Small intestine (tissue), 7 donors: ENCODE results near the gene NAT14. TPM values are rescaled to one million over a fixed set of nuclear protein-coding genes. Genes with fewer than 3 reads are reported as not detected.
"Not testable (repeated sequence)": the region's sequence is repeated elsewhere in the genome, so short reads cannot be mapped to it uniquely, and the experiment has no call there.

ENCODE experiments used
- DNase-seq, 2 donors: peaks; one replicate each; pipeline versions ENCODE4 v3.0.0 to v3.0.0-alpha.2; 2013
- FAIRE-seq: peaks from 2 replicates; lab custom pipeline; 2012; peaks lifted over from hg19 to GRCh38; lab: Jason Lieb, UNC
- H3K27ac ChIP-seq, 3 donors: one replicate each; pipeline ENCODE4 v1.5.1; 2013; ENCODE audit warnings: low read length in 2 of 3, mild to moderate bottlenecking in 2 of 3, control low read depth in 1 of 3, inconsistent platforms in 1 of 3, low read depth in 1 of 3, moderate library complexity in 1 of 3
- H3K27me3 ChIP-seq, 3 donors: one replicate each; pipeline ENCODE4 v1.6.1; 2013; ENCODE audit warnings: low read length in 3 of 3, inconsistent platforms in 1 of 3; ENCODE audit not compliant: control insufficient read depth in 3 of 3, insufficient read depth in 3 of 3
- H3K36me3 ChIP-seq, 3 donors: one replicate each; pipeline ENCODE4 v1.6.1; 2013; ENCODE audit warnings: low read length in 3 of 3, inconsistent platforms in 1 of 3, low read depth in 1 of 3, mild to moderate bottlenecking in 1 of 3, moderate library complexity in 1 of 3; ENCODE audit not compliant: control insufficient read depth in 3 of 3, insufficient read depth in 2 of 3
- H3K4me1 ChIP-seq, 3 donors: one replicate each; pipeline ENCODE4 v1.6.1; 2013; ENCODE audit warnings: low read length in 2 of 3, inconsistent platforms in 1 of 3, low read depth in 1 of 3, mild to moderate bottlenecking in 1 of 3, moderate library complexity in 1 of 3; ENCODE audit not compliant: control insufficient read depth in 3 of 3, insufficient read depth in 2 of 3
- H3K4me3 ChIP-seq, 3 donors: one replicate each; pipeline ENCODE4 v1.5.1; 2013; ENCODE audit warnings: low read length in 3 of 3, control low read depth in 1 of 3, inconsistent platforms in 1 of 3, low read depth in 1 of 3, mild to moderate bottlenecking in 1 of 3, moderate library complexity in 1 of 3
- H3K9me3 ChIP-seq, 2 donors: one replicate each; pipeline ENCODE4 v1.6.1; 2013; ENCODE audit warnings: low read depth in 1 of 2, low read length in 1 of 2; ENCODE audit not compliant: control insufficient read depth in 2 of 2, insufficient read depth in 1 of 2
- WGBS, 3 donors: extraction: QIAGEN DNeasy Blood & Tissue Kit; methylation state at CpG; one replicate each; pipeline ENCODE4 v1.1.7; 2013; 5-methylcytosine and 5-hydroxymethylcytosine counted together
- polyA plus RNA-seq, 4 donors: library from polyadenylated mRNA; stranded (reverse) in 3 of 4; unstranded in 1 of 4; fragments of 200-250 nt in 3 of 4; fragments of 120-200 nt in 1 of 4; gene quantifications; one replicate each; pipeline versions ENCODE4 v1.2.1 to v1.2.3, GENCODE V29; 2013
- donor health status: healthy with polysubstance abuse.
- donor health status: control.
- donor health status: control.
- donor health status: Bipolar disorder and iron deficiency.
- donor health status: healthy.

NAT14 gene
- polyA plus RNA-seq, 4 donors, result 5.8 to 10.2 (median 7.8) TPM

GRCh38 chr19:55527197-55528029 is 42.4 kb downstream of the NAT14 start:
- 81 to 89% (median 85%) methylated on average over 22 of the region's 22 CpGs for WGBS, 3 donors
- H3K27me3 ChIP-seq, result no peaks in the 10 kb centered on the region
- FAIRE-seq, result no peak

GRCh38 chr19:55528030-55528803 is 43.2 kb downstream of the NAT14 start:
- no peaks in the 10 kb centered on the region for H3K27me3 ChIP-seq
- no peak overlapping the region for H3K4me3 ChIP-seq
- DNase-seq (peak; percentile 21 to 25), FAIRE-seq (no peak)
- peaks cover 0 to 2% (median 0%) of the 10 kb centered on the region in 3 donors for H3K4me1 ChIP-seq
- H3K9me3 ChIP-seq, result no peaks in the 10 kb centered on the region
- 25 to 38% (median 33%) methylated on average over 15 of the region's 15 CpGs for WGBS, 3 donors
- H3K36me3 ChIP-seq, result no peaks in the 10 kb centered on the region
- H3K27ac ChIP-seq, result no peak overlapping the region

More at GRCh38 chr19:55527197-55528029, 42.4 kb downstream of the NAT14 start:
- Histone ChIP-seq H3K9me3 (no peaks in the 10 kb centered on the region), H3K27ac (no peak overlapping the region), H3K4me1 (peaks cover 0 to 2% (median 0%) of the 10 kb centered on the region in 3 donors), H3K36me3 (no peaks in the 10 kb centered on the region), H3K4me3 (no peak overlapping the region)
- no peak for DNase-seq

- FAIRE-seq (no peak), DNase-seq (no peak)
- H3K36me3 ChIP-seq, result no peaks in the 10 kb centered on the region
- no peak overlapping the region for H3K4me3 ChIP-seq
- WGBS, 3 donors, result 87 to 92% (median 90%) methylated on average over 33 to 56 of the region's 56 CpGs
- no peaks in the 10 kb centered on the region for H3K9me3 ChIP-seq
- H3K4me1 ChIP-seq, result peaks cover 0 to 2% (median 0%) of the 10 kb centered on the region in 3 donors
- no peak overlapping the region for H3K27ac ChIP-seq
- H3K27me3 ChIP-seq, result no peaks in the 10 kb centered on the region
These were observed 44.7 kb downstream of the NAT14 start for GRCh38 chr19:55529636-55530234.

GRCh38 chr19:55530996-55531395 is 46.0 kb downstream of the NAT14 start:
- H3K4me1 ChIP-seq, result peaks cover 0 to 2% (median 0%) of the 10 kb centered on the region in 3 donors
- H3K27me3 ChIP-seq, result no peaks in the 10 kb centered on the region
- FAIRE-seq, result no peak
- no peaks in the 10 kb centered on the region for H3K9me3 ChIP-seq
- H3K36me3 ChIP-seq, result no peaks in the 10 kb centered on the region
- H3K4me3 ChIP-seq, result no peak overlapping the region
- WGBS, 3 donors, result 93 to 94% (median 93%) methylated on average over 24 to 26 of the region's 26 CpGs
- no peak overlapping the region for H3K27ac ChIP-seq
- DNase-seq, result no peak

- WGBS, 3 donors, result 87 to 94% (median 91%) methylated on average over 7 of the region's 7 CpGs
- H3K27me3 ChIP-seq, H3K9me3 ChIP-seq, DNase-seq, H3K36me3 ChIP-seq, H3K4me3 ChIP-seq, H3K4me1 ChIP-seq, H3K27ac ChIP-seq, FAIRE-seq: not testable (repeated sequence)
These were observed 49.3 kb downstream of the NAT14 start for GRCh38 chr19:55534280-55534679.

- 67 to 80% (median 68%) methylated on average over 12 of the region's 12 CpGs for WGBS, 3 donors
- H3K27ac ChIP-seq, result no peak overlapping the region
- no peaks in the 10 kb centered on the region for H3K27me3 ChIP-seq
- no peak for FAIRE-seq
- DNase-seq, result no peak
- no peaks in the 10 kb centered on the region for H3K36me3 ChIP-seq
- H3K4me1 ChIP-seq, result no peaks in the 10 kb centered on the region
- H3K4me3 ChIP-seq, result no peak overlapping the region
- H3K9me3 ChIP-seq, result no peaks in the 10 kb centered on the region
These were observed 50.4 kb downstream of the NAT14 start for GRCh38 chr19:55535173-55535964.

- no peak overlapping the region for H3K27ac ChIP-seq
- FAIRE-seq, result no peak
- WGBS, 3 donors, result 89 to 91% (median 91%) methylated on average over 22 of the region's 22 CpGs
These were observed 51.0 kb downstream of the NAT14 start for GRCh38 chr19:55535965-55536350.

GRCh38 chr19:55536366-55536765 is 51.4 kb downstream of the NAT14 start:
- Histone ChIP-seq H3K4me1 (no peaks in the 10 kb centered on the region), H3K27ac (no peak overlapping the region), H3K36me3 (no peaks in the 10 kb centered on the region), H3K4me3 (no peak overlapping the region), H3K9me3 (no peaks in the 10 kb centered on the region), H3K27me3 (no peaks in the 10 kb centered on the region)
- DNase-seq (no peak), FAIRE-seq (no peak)
- WGBS, 3 donors, result 93 to 94% (median 94%) methylated on average over 10 to 11 of the region's 11 CpGs

More at GRCh38 chr19:55535965-55536350, 51.0 kb downstream of the NAT14 start:
- no peak overlapping the region for H3K4me3 ChIP-seq
- DNase-seq, result no peak
- no peaks in the 10 kb centered on the region for H3K4me1 ChIP-seq
- no peaks in the 10 kb centered on the region for H3K9me3 ChIP-seq
- H3K27me3 ChIP-seq, result no peaks in the 10 kb centered on the region
- no peaks in the 10 kb centered on the region for H3K36me3 ChIP-seq
